Muscle of leg (tissue), 11 donors: ENCODE data around the gene ELFN2. TPM values are rescaled to one million over a fixed set of nuclear protein-coding genes. Genes with fewer than 3 reads are reported as not detected.

Experiments
- DNase-seq: peaks from one replicate; pipeline ENCODE4 v3.0.0; 2013
- H3K27ac ChIP-seq: one replicate; pipeline ENCODE4 v1.5.1; 2013; ENCODE audit warnings: mild to moderate bottlenecking, low read length, control low read depth
- H3K27me3 ChIP-seq: one replicate; pipeline ENCODE4 v1.6.1; 2013; ENCODE audit warnings: low read length; ENCODE audit not compliant: control insufficient read depth, insufficient read depth
- H3K36me3 ChIP-seq: one replicate; pipeline ENCODE4 v1.6.1; 2013; ENCODE audit warnings: low read length; ENCODE audit not compliant: control insufficient read depth, insufficient read depth
- H3K4me1 ChIP-seq: one replicate; pipeline ENCODE4 v1.6.1; 2013; ENCODE audit warnings: low read length; ENCODE audit not compliant: control insufficient read depth, insufficient read depth
- H3K4me3 ChIP-seq: one replicate; pipeline ENCODE4 v1.5.1; 2013; ENCODE audit warnings: low read length, control low read depth
- H3K9me3 ChIP-seq: replicated peaks from 2 replicates; pipeline ENCODE4 v1.6.1; 2013; ENCODE audit warnings: low read depth, low read length; ENCODE audit not compliant: control insufficient read depth
- WGBS: methylation state at CpG from one replicate; pipeline ENCODE4 v1.1.5; 2013; ENCODE audit warnings: missing lambda C conversion rate; ENCODE audit not compliant: insufficient coverage; 5-methylcytosine and 5-hydroxymethylcytosine counted together
- polyA plus RNA-seq, 8 donors: library from polyadenylated mRNA; unstranded; fragments of 120-200 nt; gene quantifications; one replicate each; pipeline versions ENCODE4 v1.2.1 to v1.2.3, GENCODE V29; 2013; ENCODE audit warnings: inconsistent platforms in 1 of 8, low replicate concordance in 1 of 8; ENCODE audit not compliant: insufficient read length in 8 of 8, insufficient read depth in 1 of 8
- total RNA-seq: library from RNA; stranded (reverse); fragments of 120-200 nt; gene quantifications from one replicate; pipeline ENCODE4 v1.2.4, GENCODE V29; 2013

Gene ELFN2
- total and polyA plus RNA-seq, 9 donors = 0.35 to 2.2 (median 1.3) TPM

- WGBS = 64% methylated on average over 7 of the region's 8 CpGs
Observed at GRCh38 chr22:37442135-37442534, 14.9 kb upstream of the ELFN2 start.

DNA sequence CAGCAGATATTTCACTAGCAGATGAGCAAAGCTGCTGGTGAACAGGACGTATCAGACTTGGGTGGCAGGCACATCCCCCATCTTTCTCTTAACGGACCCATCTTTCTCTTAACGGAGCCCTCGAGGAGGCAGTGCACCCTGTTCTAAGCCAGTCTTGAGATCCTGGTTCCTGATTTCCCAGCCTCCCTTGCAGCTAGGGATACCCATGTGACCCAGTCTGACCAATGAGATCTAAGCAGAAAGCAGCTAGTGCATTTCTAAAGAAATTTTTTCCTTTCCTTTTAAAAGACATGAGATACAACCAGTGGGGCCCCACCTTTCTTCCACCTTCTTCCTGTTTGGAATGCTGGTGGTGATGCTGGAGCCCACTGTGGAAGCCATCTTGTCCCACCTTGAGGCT lies 13.6 kb upstream of the ELFN2 start:
- H3K4me1 ChIP-seq = peaks cover 3% of the 10 kb centered on the region
- H3K4me3 ChIP-seq = no peak overlapping the region
- H3K27me3 ChIP-seq = peaks cover 11% of the 10 kb centered on the region
- H3K9me3 ChIP-seq = peaks cover 4% of the 10 kb centered on the region
- DNase-seq = no peak
- WGBS = 74% methylated on average over 4 of the region's 4 CpGs
- H3K36me3 ChIP-seq = no peaks in the 10 kb centered on the region
- no peak overlapping the region for H3K27ac ChIP-seq

More at GRCh38 chr22:37442135-37442534, 14.9 kb upstream of the ELFN2 start:
- Histone ChIP-seq H3K9me3 (peaks cover 4% of the 10 kb centered on the region), H3K36me3 (no peaks in the 10 kb centered on the region), H3K27me3 (peaks cover 10% of the 10 kb centered on the region), H3K27ac (no peak overlapping the region), H3K4me1 (peaks cover 3% of the 10 kb centered on the region), H3K4me3 (no peak overlapping the region)
- DNase-seq = no peak

- WGBS = 72% methylated on average over 3 of the region's 5 CpGs
- no peak overlapping the region for H3K27ac ChIP-seq
- peaks cover 3% of the 10 kb centered on the region for H3K4me1 ChIP-seq
- peaks cover 17% of the 10 kb centered on the region for H3K27me3 ChIP-seq
- no peaks in the 10 kb centered on the region for H3K36me3 ChIP-seq
- no peak overlapping the region for H3K4me3 ChIP-seq
- no peak for DNase-seq
- H3K9me3 ChIP-seq = peaks cover 4% of the 10 kb centered on the region
Observed at GRCh38 chr22:37439347-37439746, 12.1 kb upstream of the ELFN2 start.

DNA sequence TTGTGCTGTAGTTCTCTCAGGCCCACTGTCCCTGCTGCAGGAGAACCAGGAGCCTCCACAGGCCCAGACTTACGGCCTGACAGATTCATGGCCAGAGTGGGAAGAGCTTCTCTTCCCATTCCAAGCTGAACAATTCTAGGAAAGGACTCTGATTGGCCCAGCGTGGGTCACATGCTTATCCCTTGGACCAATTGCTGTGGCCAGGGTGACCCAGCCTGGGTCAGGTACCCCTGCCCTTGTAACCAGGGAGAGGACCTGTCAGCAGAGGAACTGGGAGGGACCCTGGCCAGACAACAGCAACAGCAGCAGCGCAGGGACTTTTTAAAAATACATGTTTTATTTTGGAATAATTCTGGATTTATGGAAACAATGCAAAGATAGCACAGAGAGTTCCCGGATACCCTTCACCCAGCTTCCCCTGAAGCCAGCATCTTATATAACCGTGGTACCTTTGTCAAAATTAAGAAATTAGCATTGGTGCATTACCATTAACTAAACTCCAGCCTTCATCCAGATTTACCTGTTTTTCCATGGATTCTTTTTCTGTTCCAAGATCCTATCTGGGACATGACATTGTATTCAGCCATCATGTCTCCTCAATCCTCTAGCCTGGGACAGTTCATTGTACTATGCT lies 8.8 kb upstream of the ELFN2 start:
- H3K36me3 ChIP-seq = no peaks in the 10 kb centered on the region
- no peak overlapping the region for H3K4me3 ChIP-seq
- 90% methylated on average over 2 of the region's 5 CpGs for WGBS
- peaks cover 39% of the 10 kb centered on the region for H3K27me3 ChIP-seq
- H3K4me1 ChIP-seq = peaks cover 7% of the 10 kb centered on the region
- H3K27ac ChIP-seq = no peak overlapping the region
- H3K9me3 ChIP-seq = peaks cover 8% of the 10 kb centered on the region
- DNase-seq = no peak

- WGBS = 8% methylated on average over 5 of the region's 11 CpGs
Observed at GRCh38 chr22:37433786-37434185, 6.5 kb upstream of the ELFN2 start.

DNA sequence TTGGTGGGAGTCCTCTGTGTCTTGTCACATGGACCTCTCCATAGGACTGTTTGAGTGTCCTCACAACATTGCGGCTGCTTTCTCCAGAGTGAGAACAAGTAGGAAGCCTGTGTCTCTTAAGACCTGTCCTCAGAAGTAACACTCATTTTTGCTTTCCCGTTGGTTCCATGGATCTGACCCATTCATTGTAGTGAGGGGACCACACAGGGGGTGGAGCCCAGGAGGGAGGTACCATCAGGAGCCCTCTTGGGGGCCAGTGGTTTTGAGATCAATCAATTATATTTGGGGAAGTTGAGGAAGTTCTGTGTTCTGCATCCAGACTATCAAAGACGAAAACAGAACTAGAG lies 5.4 kb upstream of the ELFN2 start:
- peaks cover 10% of the 10 kb centered on the region for H3K4me1 ChIP-seq
- H3K36me3 ChIP-seq = no peaks in the 10 kb centered on the region
- H3K9me3 ChIP-seq = peaks cover 4% of the 10 kb centered on the region
- no peak for DNase-seq
- H3K4me3 ChIP-seq = no peak overlapping the region
- H3K27ac ChIP-seq = no peak overlapping the region
- peaks cover 63% of the 10 kb centered on the region for H3K27me3 ChIP-seq
- 85% methylated on average over 3 of the region's 3 CpGs for WGBS

More at GRCh38 chr22:37433786-37434185, 6.5 kb upstream of the ELFN2 start:
- peak; percentile 45 for DNase-seq
- Histone ChIP-seq H3K9me3 (peaks cover 4% of the 10 kb centered on the region), H3K36me3 (no peaks in the 10 kb centered on the region), H3K27ac (no peak overlapping the region), H3K27me3 (peaks cover 52% of the 10 kb centered on the region), H3K4me1 (peaks cover 7% of the 10 kb centered on the region), H3K4me3 (no peak overlapping the region)

GRCh38 chr22:37431801-37432707 lies 4.8 kb upstream of the ELFN2 start:
- 59% methylated on average over 6 of the region's 14 CpGs for WGBS

GRCh38 chr22:37431366-37431765 lies 4.1 kb upstream of the ELFN2 start:
- WGBS = 87% methylated on average over 6 of the region's 9 CpGs
- H3K4me3 ChIP-seq = no peak overlapping the region
- peaks cover 4% of the 10 kb centered on the region for H3K9me3 ChIP-seq
- peaks cover 18% of the 10 kb centered on the region for H3K4me1 ChIP-seq
- no peak for DNase-seq
- H3K36me3 ChIP-seq = no peaks in the 10 kb centered on the region
- H3K27ac ChIP-seq = no peak overlapping the region
- peaks cover 72% of the 10 kb centered on the region for H3K27me3 ChIP-seq

More at GRCh38 chr22:37431801-37432707, 4.8 kb upstream of the ELFN2 start:
- Histone ChIP-seq H3K27ac (no peak overlapping the region), H3K9me3 (peaks cover 4% of the 10 kb centered on the region), H3K4me1 (peaks cover 12% of the 10 kb centered on the region), H3K27me3 (peaks cover 65% of the 10 kb centered on the region), H3K36me3 (no peaks in the 10 kb centered on the region), H3K4me3 (no peak overlapping the region)
- no peak for DNase-seq

- Histone ChIP-seq H3K36me3 (no peaks in the 10 kb centered on the region), H3K4me3 (no peak overlapping the region), H3K27ac (no peak overlapping the region), H3K27me3 (peaks cover 76% of the 10 kb centered on the region), H3K4me1 (peaks cover 22% of the 10 kb centered on the region), H3K9me3 (peaks cover 4% of the 10 kb centered on the region)
- WGBS = 66% methylated on average over 6 of the region's 6 CpGs
- no peak for DNase-seq
Observed at GRCh38 chr22:37430941-37431340, 3.7 kb upstream of the ELFN2 start.
